Measurements from ENCODE around the gene PCA3. TPM values are rescaled to one million over a fixed set of nuclear protein-coding genes. Genes with fewer than 3 reads are reported as not detected.

Gene PCA3
- total RNA-seq, 1 experiment from 2014 or later: not detected

DNA sequence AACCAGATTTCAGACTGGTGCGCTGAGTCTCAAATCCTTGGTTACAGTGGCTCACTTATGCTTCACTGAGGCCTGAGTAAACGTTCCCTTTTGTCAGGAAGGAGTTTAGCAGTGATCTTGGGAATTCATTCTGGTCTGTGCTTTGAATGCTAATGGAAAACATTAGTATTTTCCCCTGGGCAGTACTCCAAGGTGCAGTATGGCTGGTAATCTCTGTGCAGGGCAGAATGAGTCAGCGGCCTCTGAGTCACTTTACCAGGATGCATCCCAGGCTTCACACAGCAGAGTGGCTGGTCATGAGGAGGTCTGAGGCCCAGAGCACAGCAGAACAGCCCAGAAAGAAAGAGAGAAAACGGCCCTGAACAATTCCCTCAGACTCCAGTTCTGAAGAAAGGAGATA lies 54.0 kb downstream of the PCA3 start:
- POLR2A ChIA-PET: no interaction called here
- no TSS peak for BruUV-seq (replicated peaks)
- no peak overlapping the region for H3K4me3 ChIP-seq (ENCODE audit: low read depth in 2 of 2, low read length in 2 of 2)
- TF ChIP-seq SIN3A (IDR thresholded peaks at IDR 0.05; ENCODE audit: borderline replicate concordance, insufficient read depth, low read depth, low read length) (no peak), TCF7L2 (IDR thresholded peaks at IDR 0.05; ENCODE audit: low read depth, low read length) (no peak), POLR2AphosphoS5 (IDR thresholded peaks at IDR 0.05; ENCODE audit: low read depth, low read length) (no peak)
- TF ChIP-seq, protein P1, sequence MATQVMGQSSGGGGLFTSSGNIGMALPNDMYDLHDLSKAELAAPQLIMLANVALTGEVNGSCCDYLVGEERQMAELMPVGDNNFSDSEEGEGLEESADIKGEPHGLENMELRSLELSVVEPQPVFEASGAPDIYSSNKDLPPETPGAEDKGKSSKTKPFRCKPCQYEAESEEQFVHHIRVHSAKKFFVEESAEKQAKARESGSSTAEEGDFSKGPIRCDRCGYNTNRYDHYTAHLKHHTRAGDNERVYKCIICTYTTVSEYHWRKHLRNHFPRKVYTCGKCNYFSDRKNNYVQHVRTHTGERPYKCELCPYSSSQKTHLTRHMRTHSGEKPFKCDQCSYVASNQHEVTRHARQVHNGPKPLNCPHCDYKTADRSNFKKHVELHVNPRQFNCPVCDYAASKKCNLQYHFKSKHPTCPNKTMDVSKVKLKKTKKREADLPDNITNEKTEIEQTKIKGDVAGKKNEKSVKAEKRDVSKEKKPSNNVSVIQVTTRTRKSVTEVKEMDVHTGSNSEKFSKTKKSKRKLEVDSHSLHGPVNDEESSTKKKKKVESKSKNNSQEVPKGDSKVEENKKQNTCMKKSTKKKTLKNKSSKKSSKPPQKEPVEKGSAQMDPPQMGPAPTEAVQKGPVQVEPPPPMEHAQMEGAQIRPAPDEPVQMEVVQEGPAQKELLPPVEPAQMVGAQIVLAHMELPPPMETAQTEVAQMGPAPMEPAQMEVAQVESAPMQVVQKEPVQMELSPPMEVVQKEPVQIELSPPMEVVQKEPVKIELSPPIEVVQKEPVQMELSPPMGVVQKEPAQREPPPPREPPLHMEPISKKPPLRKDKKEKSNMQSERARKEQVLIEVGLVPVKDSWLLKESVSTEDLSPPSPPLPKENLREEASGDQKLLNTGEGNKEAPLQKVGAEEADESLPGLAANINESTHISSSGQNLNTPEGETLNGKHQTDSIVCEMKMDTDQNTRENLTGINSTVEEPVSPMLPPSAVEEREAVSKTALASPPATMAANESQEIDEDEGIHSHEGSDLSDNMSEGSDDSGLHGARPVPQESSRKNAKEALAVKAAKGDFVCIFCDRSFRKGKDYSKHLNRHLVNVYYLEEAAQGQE (IDR thresholded peaks at IDR 0.05; ENCODE audit: insufficient read depth in 1 of 2, low read depth in 2 of 2, low read length in 1 of 2): no peak
- TF ChIP-seq, protein P2, sequence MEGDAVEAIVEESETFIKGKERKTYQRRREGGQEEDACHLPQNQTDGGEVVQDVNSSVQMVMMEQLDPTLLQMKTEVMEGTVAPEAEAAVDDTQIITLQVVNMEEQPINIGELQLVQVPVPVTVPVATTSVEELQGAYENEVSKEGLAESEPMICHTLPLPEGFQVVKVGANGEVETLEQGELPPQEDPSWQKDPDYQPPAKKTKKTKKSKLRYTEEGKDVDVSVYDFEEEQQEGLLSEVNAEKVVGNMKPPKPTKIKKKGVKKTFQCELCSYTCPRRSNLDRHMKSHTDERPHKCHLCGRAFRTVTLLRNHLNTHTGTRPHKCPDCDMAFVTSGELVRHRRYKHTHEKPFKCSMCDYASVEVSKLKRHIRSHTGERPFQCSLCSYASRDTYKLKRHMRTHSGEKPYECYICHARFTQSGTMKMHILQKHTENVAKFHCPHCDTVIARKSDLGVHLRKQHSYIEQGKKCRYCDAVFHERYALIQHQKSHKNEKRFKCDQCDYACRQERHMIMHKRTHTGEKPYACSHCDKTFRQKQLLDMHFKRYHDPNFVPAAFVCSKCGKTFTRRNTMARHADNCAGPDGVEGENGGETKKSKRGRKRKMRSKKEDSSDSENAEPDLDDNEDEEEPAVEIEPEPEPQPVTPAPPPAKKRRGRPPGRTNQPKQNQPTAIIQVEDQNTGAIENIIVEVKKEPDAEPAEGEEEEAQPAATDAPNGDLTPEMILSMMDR (IDR thresholded peaks at IDR 0.05): no peak
- H3K9me3 ChIP-seq (ENCODE audit: control insufficient read depth, insufficient read depth, low read depth, low read length): no peaks in the 10 kb centered on the region; the same call in 1 of the 2 replicates
- no peaks in the 10 kb centered on the region for H3K27me3 ChIP-seq (ENCODE audit: control insufficient read depth, insufficient read depth, low read length)
- DNase-seq (ENCODE audit: low read depth, low spot score) (peak; percentile 82), ATAC-seq (peak; percentile 100)
- H3K36me3 ChIP-seq (ENCODE audit: control insufficient read depth, insufficient read depth, low read length): no peaks in the 10 kb centered on the region
- CTCF ChIA-PET: no interaction called here
- in situ Hi-C loops (cut with HindIII; ENCODE audit: low pct_unique_long_range_greater_than_20kb, low sequenced_read_pairs): no loop called here
- intact Hi-C loops (cut with micrococcal nuclease; ENCODE audit: unreplicated experiment): loop anchor here (5.0 to 10.0 kb wide), 2 partner anchors 49 to 87 kb away; partner anchors contain the start of gene PRUNE2
- peaks cover 3% of the 10 kb centered on the region; the same call in 1 of the 2 replicates for H3K4me1 ChIP-seq (ENCODE audit: control insufficient read depth, insufficient read depth, low read length)
- H3K27ac ChIP-seq (ENCODE audit: low read length): peak overlapping the region; percentile 72

DNA sequence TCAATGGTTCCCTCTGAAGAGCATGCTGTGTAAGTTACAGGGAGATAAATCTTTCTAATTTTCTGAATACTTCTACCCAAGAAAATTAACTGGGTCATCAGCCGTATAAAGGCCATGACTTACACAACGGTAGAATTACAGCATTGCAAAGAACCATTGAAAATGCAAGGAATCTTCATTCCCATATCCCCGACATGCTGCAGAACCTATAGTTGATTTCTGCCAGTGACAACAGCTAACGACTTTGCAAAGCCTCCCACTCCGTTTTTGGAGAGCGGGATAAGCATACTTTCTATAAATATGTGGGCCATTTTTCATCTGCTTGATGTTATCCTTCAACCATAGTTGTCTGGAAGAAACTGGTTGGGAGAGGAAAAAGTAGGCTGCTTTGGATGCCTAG lies 56.2 kb downstream of the PCA3 start:
- no peak for TF ChIP-seq TCF7L2 (IDR thresholded peaks at IDR 0.05; ENCODE audit: low read depth, low read length)
- TF ChIP-seq, protein P2 (IDR thresholded peaks at IDR 0.05): no peak
- TF ChIP-seq, protein P1 (IDR thresholded peaks at IDR 0.05; ENCODE audit: insufficient read depth in 1 of 2, low read depth in 2 of 2, low read length in 1 of 2): no peak
- TF ChIP-seq SIN3A (IDR thresholded peaks at IDR 0.05; ENCODE audit: borderline replicate concordance, insufficient read depth, low read depth, low read length): no peak
- no peak for TF ChIP-seq POLR2AphosphoS5 (IDR thresholded peaks at IDR 0.05; ENCODE audit: low read depth, low read length)
- in situ Hi-C loops (cut with HindIII; ENCODE audit: low pct_unique_long_range_greater_than_20kb, low sequenced_read_pairs) (no loop called here), intact Hi-C loops (cut with micrococcal nuclease; ENCODE audit: unreplicated experiment) (no loop called here)
- CTCF ChIA-PET: no interaction called here
- Histone ChIP-seq H3K4me1 (ENCODE audit: control insufficient read depth, insufficient read depth, low read length) (peaks cover 3% of the 10 kb centered on the region; the same call in 1 of the 2 replicates), H3K36me3 (ENCODE audit: control insufficient read depth, insufficient read depth, low read length) (no peaks in the 10 kb centered on the region), H3K27ac (ENCODE audit: low read length) (no peak overlapping the region), H3K9me3 (ENCODE audit: control insufficient read depth, insufficient read depth, low read depth, low read length) (no peaks in the 10 kb centered on the region; the same call in 1 of the 2 replicates), H3K27me3 (ENCODE audit: control insufficient read depth, insufficient read depth, low read length) (no peaks in the 10 kb centered on the region), H3K4me3 (ENCODE audit: low read depth in 2 of 2, low read length in 2 of 2) (no peak overlapping the region)
- no TSS peak for BruUV-seq (replicated peaks)
- ATAC-seq (no peak), DNase-seq (ENCODE audit: low read depth, low spot score) (no peak)
- POLR2A ChIA-PET: no interaction called here

All from Panc1 (cell line).